NCI-H345 treated with DMSO at 0.1 percent for 48 hours (cell line): ENCODE data around the gene PRSS12.

Source experiments
- DNase-seq: peaks from one replicate; lab custom pipeline; 2025; ENCODE audit not compliant: unreplicated experiment; lab: John Stamatoyannopoulos, UW

The PRSS12 gene

GRCh38 chr4:118360106-118360505 lies 7.3 kb upstream of the PRSS12 start:
- DNase-seq = no peak

DNA sequence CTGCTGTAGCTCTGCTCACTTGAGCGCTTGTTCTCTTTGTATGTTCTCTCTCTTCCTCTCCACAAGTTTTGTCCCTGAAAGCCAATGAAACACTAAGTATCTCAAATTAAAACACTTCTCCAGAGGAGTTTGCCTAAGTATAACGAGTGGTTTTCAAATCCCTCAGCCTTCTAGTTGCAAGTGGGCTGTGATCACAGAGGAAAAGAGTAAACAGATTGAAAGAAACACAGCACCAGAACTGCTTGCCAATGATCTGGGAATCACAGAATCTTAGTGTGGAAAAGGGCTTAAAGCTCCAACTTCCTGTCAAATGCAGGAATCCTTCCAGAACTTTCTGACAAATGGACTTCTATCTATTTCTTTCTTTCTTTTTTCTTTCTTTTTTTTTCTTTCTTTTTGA lies 4.8 kb upstream of the PRSS12 start:
- no peak for DNase-seq

DNA sequence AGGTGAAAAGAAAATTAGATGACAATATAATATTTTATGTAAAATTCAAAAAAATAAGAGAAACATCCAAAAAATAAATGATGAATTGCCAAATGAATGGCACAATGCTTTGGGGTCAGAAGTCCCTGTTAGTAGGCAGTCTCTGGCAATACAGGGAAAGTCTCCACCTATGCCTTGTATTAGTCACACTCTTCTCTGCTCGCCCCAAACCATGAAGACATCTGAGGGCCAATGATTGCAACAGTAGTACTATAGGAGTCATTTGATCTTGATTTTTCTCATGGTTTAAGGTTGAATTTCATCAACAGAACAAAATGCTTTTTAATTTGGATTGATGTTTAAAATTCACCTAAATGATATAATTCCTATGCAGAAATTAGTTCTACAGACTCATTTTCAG lies 3.9 kb upstream of the PRSS12 start:
- no peak for DNase-seq

DNA sequence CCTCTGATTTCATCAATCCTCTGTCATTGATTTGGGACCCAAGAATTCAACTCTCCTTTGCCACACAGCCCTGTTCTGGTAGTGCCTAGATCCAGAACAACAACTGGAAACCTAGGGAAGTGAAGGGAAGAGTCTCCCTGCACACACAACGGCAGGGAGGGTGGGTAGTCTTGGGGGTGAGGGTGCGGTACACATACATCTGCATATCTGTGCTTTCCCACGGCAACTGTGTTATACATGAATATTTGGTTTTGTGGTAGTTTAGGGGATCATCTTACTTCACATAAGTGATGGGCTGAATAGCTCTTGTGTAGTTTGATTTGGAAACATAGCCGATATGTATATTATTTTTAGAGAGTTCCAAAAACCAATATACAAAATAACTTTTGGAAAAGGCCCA lies 3.3 kb upstream of the PRSS12 start:
- no peak for DNase-seq

DNA sequence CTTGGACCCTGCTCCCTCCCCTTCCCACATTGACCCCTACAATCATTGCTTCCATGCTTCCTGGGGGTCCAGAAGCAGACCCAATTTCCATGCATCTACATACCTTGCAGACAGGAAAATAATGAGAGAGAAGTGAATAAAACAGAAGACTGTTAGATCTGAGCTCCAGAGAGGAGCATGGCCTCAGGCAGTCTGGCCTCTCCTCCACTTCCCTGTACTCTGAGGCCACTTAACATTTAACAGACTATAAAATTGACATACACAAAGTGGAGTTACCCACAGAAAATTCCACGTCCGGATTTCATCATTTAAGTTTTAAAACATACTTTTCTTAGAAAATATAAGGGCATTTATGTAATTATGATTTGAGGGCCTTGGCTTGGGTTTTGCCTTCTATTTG lies 2.1 kb upstream of the PRSS12 start:
- DNase-seq = no peak

DNA sequence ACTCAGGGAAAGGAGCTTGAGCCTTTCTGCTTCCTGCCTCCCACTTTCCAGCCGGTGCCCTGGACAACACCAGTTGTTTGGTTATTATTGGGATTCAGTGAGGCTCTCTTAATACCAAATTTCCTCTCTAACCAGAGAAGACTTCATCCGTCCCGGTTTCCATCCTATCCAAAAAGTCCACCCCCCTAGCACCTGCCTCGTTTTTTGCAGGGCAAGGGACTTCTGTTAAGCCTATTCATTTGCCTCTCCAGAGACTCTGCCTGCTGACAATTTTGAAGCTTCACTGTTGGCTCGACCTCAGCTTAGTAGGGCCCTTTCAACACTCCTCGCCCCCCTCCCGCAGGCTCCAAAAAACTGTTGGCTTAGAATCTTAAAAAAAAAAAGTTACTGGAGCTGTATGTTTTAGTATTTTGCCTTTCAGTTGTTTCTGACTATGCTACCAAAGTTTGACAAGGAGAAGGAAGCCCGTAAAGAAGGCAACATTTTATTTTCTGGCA lies 779 bp upstream of the PRSS12 start:
- no peak for DNase-seq

GRCh38 chr4:118351851-118352827 lies 664 bp downstream of the PRSS12 start:
- peak; percentile 24 for DNase-seq

- DNase-seq = no peak
These were observed 1.8 kb downstream of the PRSS12 start for GRCh38 chr4:118350961-118351360.

GRCh38 chr4:118348886-118349285 lies 3.9 kb downstream of the PRSS12 start:
- no peak for DNase-seq

- no peak for DNase-seq
These were observed 6.3 kb downstream of the PRSS12 start for GRCh38 chr4:118346495-118346894.

DNA sequence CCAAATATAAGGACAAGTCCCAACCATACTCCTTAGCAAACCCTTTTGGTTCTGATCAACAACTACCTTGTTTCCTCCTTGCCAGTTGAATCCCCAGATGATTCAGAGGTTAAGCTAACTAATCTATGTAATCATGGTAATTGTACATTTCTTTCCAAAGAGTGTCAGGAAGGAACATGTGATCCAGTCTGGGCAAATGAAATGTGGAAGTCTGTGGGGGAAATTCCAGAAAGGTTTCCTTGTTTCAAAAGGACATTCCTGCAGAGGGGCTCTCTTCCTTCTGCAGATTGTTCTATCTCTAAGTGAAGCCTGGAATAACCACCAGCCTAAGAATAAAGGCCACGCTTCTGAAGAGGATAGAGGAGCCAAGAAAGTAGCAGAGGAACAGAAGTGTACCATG lies 7.0 kb downstream of the PRSS12 start:
- no peak for DNase-seq

- no peak for DNase-seq
These were observed 8.0 kb downstream of the PRSS12 start for GRCh38 chr4:118344801-118345200.

DNA sequence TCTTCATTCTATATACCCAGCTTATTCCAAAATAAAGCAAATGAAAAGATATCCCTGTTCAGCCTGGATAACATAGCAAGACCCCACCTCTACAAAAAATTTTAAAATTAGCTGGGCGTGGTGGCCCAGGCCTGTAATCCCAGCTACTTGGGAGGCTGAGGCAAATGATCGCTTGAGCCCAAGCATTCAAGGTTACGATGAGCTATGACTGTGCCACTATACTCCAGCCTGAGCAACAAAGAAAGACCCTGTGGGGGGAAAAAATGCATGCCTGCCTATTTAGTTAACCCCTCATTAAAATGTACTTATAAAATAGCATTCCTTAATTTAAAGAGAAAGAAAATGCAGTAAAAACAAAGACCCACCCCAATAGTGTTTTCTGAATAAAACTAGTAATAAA lies 9.3 kb downstream of the PRSS12 start:
- DNase-seq = no peak

GRCh38 chr4:118340109-118340508 lies 12.7 kb downstream of the PRSS12 start:
- DNase-seq = no peak

- no peak for DNase-seq
These were observed 13.6 kb downstream of the PRSS12 start for GRCh38 chr4:118338981-118339765.

GRCh38 chr4:118338518-118338917 lies 14.3 kb downstream of the PRSS12 start:
- no peak for DNase-seq

- DNase-seq = no peak
These were observed 14.8 kb downstream of the PRSS12 start for GRCh38 chr4:118337954-118338353.

DNA sequence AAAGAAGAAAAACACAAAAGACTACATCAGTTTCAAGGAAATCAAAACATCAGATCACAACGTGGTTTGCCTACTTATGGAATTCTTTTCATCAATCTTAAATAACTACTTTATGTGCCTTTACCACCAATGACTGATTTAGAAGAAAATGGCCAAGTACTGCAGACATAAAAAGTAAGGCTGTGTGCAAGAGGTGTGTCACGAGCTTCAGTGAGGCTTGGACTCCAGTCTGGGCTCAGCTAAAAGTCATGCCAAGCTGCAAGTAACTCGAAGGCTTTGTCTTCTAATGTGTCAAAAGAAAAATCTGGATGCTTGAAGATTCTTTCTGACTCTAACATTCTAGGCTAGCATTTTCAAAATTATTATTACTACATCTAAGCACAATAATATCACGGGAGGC lies 17.0 kb downstream of the PRSS12 start:
- DNase-seq = no peak

- no peak for DNase-seq
These were observed 17.5 kb downstream of the PRSS12 start for GRCh38 chr4:118335324-118335723.

- DNase-seq = no peak
These were observed 21.5 kb downstream of the PRSS12 start for GRCh38 chr4:118331352-118331751.

- DNase-seq = no peak
These were observed 23.0 kb downstream of the PRSS12 start for GRCh38 chr4:118329849-118330248.
